Mesodermal cell (in vitro differentiated cells): Measurements from ENCODE around the gene FUOM.
"Not testable (repeated sequence)": the region's sequence is repeated elsewhere in the genome, so short reads cannot be mapped to it uniquely, and the experiment has no call there.

Experiments
- H3K27ac ChIP-seq: 2 replicates; pipeline ENCODE4 v1.7.0; 2013; ENCODE audit warnings: mild to moderate bottlenecking, low read depth, low read length, moderate library complexity; ENCODE audit not compliant: severe bottlenecking
- H3K36me3 ChIP-seq: 2 replicates; pipeline ENCODE4 v1.7.1; 2013; ENCODE audit warnings: mild to moderate bottlenecking, low read length, moderate library complexity; ENCODE audit not compliant: control insufficient read depth, insufficient read depth
- H3K4me1 ChIP-seq: one replicate; pipeline ENCODE4 v1.7.1; 2013; ENCODE audit warnings: mild to moderate bottlenecking, low read length; ENCODE audit not compliant: insufficient read depth, control insufficient read depth, poor library complexity, severe bottlenecking
- H3K4me3 ChIP-seq: 2 replicates; pipeline ENCODE4 v1.7.0; 2013; ENCODE audit warnings: low read length, control low read depth, mild to moderate bottlenecking; ENCODE audit not compliant: insufficient read depth, poor library complexity, severe bottlenecking; ENCODE audit errors: extremely low read depth
- H3K9me3 ChIP-seq: 2 replicates; pipeline ENCODE4 v1.7.1; 2013; ENCODE audit warnings: mild to moderate bottlenecking, low read length, moderate library complexity; ENCODE audit not compliant: control insufficient read depth
- WGBS, 2 experiments: methylation state at CpG; one replicate each; pipeline ENCODE4 v1.1.5; 2013; ENCODE audit warnings: missing lambda C conversion rate in 2 of 2; ENCODE audit not compliant: insufficient coverage in 2 of 2; 5-methylcytosine and 5-hydroxymethylcytosine counted together

Gene FUOM

GRCh38 chr10:133326223-133326551, 31.6 kb downstream of the FUOM start:
- H3K4me3 ChIP-seq, result peak overlapping the region; percentile 31
- H3K27ac ChIP-seq, result no peak overlapping the region
- no peaks in the 10 kb centered on the region for H3K36me3 ChIP-seq
- H3K9me3 ChIP-seq, result no peaks in the 10 kb centered on the region
- H3K4me1 ChIP-seq, result peaks cover 4% of the 10 kb centered on the region
- 16 to 19% methylated on average over 5 of the region's 9 CpGs for WGBS, 2 experiments

GRCh38 chr10:133325440-133326222, 32.2 kb downstream of the FUOM start:
- WGBS, 2 experiments, result 4 to 5% methylated on average over 66 to 82 of the region's 91 CpGs
- no peaks in the 10 kb centered on the region for H3K9me3 ChIP-seq
- H3K27ac ChIP-seq, result no peak overlapping the region
- no peaks in the 10 kb centered on the region for H3K36me3 ChIP-seq
- peaks cover 4% of the 10 kb centered on the region for H3K4me1 ChIP-seq
- peak overlapping the region; percentile 31 for H3K4me3 ChIP-seq

- Histone ChIP-seq H3K4me3 (peak overlapping the region; percentile 31), H3K27ac (no peak overlapping the region), H3K36me3 (no peaks in the 10 kb centered on the region), H3K4me1 (peaks cover 4% of the 10 kb centered on the region), H3K9me3 (no peaks in the 10 kb centered on the region)
- WGBS, 2 experiments, result 63 to 72% methylated on average over 15 to 17 of the region's 20 CpGs
Measured at GRCh38 chr10:133324857-133325260, 33.0 kb downstream of the FUOM start.

GRCh38 chr10:133324198-133324792, 33.5 kb downstream of the FUOM start:
- Histone ChIP-seq H3K4me3 (no peak overlapping the region), H3K27ac (no peak overlapping the region), H3K4me1 (peaks cover under 1% of the 10 kb centered on the region), H3K9me3 (no peaks in the 10 kb centered on the region), H3K36me3 (no peaks in the 10 kb centered on the region)
- 27 to 46% methylated on average over 2 to 3 of the region's 13 CpGs for WGBS, 2 experiments

- H3K27ac ChIP-seq, result not testable (repeated sequence)
Measured at GRCh38 chr10:133322064-133322709, 35.6 kb downstream of the FUOM start.

GRCh38 chr10:133320852-133321422, 36.9 kb downstream of the FUOM start:
- H3K9me3 ChIP-seq, H3K27ac ChIP-seq, H3K36me3 ChIP-seq, H3K4me1 ChIP-seq, H3K4me3 ChIP-seq: not testable (repeated sequence)
- 91 to 95% methylated on average over 2 to 5 of the region's 6 CpGs for WGBS, 2 experiments

More at GRCh38 chr10:133322064-133322709, 35.6 kb downstream of the FUOM start:
- H3K4me1 ChIP-seq, H3K9me3 ChIP-seq, H3K36me3 ChIP-seq, H3K4me3 ChIP-seq: not testable (repeated sequence)
- 82 to 100% methylated on average over 1 to 3 of the region's 14 CpGs for WGBS, 2 experiments

GRCh38 chr10:133318494-133319127, 39.2 kb downstream of the FUOM start:
- Histone ChIP-seq H3K4me1 (no peaks in the 10 kb centered on the region), H3K9me3 (no peaks in the 10 kb centered on the region), H3K4me3 (peak overlapping the region; percentile 21), H3K36me3 (no peaks in the 10 kb centered on the region), H3K27ac (no peak overlapping the region)
- 12 to 14% methylated on average over 37 to 42 of the region's 51 CpGs for WGBS, 2 experiments

- H3K4me3 ChIP-seq, result no peak overlapping the region
- peaks cover 11% of the 10 kb centered on the region for H3K36me3 ChIP-seq
- H3K9me3 ChIP-seq, result no peaks in the 10 kb centered on the region
- no peaks in the 10 kb centered on the region for H3K4me1 ChIP-seq
- H3K27ac ChIP-seq, result no peak overlapping the region
- WGBS, 2 experiments, result no CpG with 5 or more reads among the region's 7 CpGs
Measured at GRCh38 chr10:133316732-133317131, 41.1 kb downstream of the FUOM start.

GRCh38 chr10:133316266-133316665, 41.6 kb downstream of the FUOM start:
- H3K36me3 ChIP-seq, result peaks cover 11% of the 10 kb centered on the region
- no peaks in the 10 kb centered on the region for H3K9me3 ChIP-seq
- H3K4me1 ChIP-seq, result no peaks in the 10 kb centered on the region
- WGBS, 2 experiments, result 81 to 100% methylated on average over 1 to 2 of the region's 9 CpGs
- H3K4me3 ChIP-seq, result no peak overlapping the region
- H3K27ac ChIP-seq, result no peak overlapping the region

GRCh38 chr10:133315847-133316246, 42.0 kb downstream of the FUOM start:
- Histone ChIP-seq H3K9me3 (no peaks in the 10 kb centered on the region), H3K27ac (no peak overlapping the region), H3K36me3 (peaks cover 13% of the 10 kb centered on the region), H3K4me1 (no peaks in the 10 kb centered on the region), H3K4me3 (no peak overlapping the region)
- WGBS, 2 experiments, result 88 to 92% methylated on average over 3 to 5 of the region's 5 CpGs
